ENCODE data around the gene MSRB1. TPM values are rescaled to one million over a fixed set of nuclear protein-coding genes. Genes with fewer than 3 reads are reported as not detected.

MSRB1 gene
- total and polyA plus RNA-seq, 2 of the 13 experiments (the other 11 are each of a cell fraction or from before 2014, with no cell fraction given) = 32.1 to 75.4 TPM

DNA sequence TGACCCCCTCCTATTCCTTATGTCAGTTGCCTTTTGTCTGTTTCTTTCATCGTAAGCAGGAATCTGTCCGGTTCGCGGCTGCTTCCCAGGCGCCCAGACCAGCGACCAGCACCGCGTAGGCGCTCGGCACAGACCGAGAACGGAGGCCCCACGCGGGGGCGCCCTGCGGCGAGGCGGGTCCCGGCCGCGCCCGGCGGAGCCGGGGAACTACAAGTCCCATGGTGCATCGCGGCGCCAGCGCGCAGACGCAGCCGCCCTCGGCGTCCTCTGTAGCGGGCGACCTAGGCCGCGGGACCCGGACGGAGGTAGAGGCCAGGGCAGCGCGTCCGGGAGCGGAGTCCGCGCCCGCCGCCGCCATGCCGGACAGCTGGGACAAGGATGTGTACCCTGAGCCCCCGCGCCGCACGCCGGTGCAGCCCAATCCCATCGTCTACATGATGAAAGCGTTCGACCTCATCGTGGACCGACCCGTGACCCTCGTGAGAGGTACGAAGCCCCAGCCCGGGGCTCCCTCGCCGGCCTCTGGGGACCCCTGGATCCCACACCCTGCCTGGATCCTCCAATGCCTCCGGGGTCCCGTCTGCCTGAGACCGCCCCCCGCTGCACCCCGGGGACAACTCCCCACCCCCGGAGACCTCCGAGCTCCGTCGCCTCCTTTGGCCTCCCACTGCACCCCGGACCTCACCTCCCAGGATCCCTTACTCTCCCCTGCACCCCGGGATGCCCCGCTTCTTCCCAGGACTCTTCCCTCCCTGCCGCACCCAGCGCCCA lies 16.5 kb upstream of the MSRB1 start, which contains the start of gene NDUFB10 (continued):
- 0 out of 2 replicates have a peak, but pooled peaks have one; percentile 61 for TF ChIP-seq ZNF766 (CRISPR knock-in tag; IDR thresholded peaks at IDR 0.05; ENCODE audit: borderline replicate concordance)
- peak; percentile 58; the same call in 1 of the 2 replicates for TF ChIP-seq DMAP1 (CRISPR knock-in tag; IDR thresholded peaks at IDR 0.05)
- peak; percentile 86 for TF ChIP-seq ZNF224 (CRISPR knock-in tag; IDR thresholded peaks at IDR 0.05)
- no peak for TF ChIP-seq MED13 (CRISPR knock-in tag; IDR thresholded peaks at IDR 0.05)
- peak; percentile 85; the same call in 1 of the 2 replicates for TF ChIP-seq ZNF747 (CRISPR knock-in tag; IDR thresholded peaks at IDR 0.05; ENCODE audit: borderline replicate concordance)
- TF ChIP-seq ZNF629 (CRISPR knock-in tag; conservative IDR thresholded peaks at IDR 0.05) = no peak
- TF ChIP-seq SRSF4 (IDR thresholded peaks at IDR 0.05; ENCODE audit: low read depth, low read length, poor library complexity, severe bottlenecking) = no peak
- TF ChIP-seq ZNF619 (CRISPR knock-in tag; IDR thresholded peaks at IDR 0.05) = peak; percentile 72
- no peak for TF ChIP-seq ZNF20 (CRISPR knock-in tag; IDR thresholded peaks at IDR 0.05)
- TF ChIP-seq, protein P1, sequence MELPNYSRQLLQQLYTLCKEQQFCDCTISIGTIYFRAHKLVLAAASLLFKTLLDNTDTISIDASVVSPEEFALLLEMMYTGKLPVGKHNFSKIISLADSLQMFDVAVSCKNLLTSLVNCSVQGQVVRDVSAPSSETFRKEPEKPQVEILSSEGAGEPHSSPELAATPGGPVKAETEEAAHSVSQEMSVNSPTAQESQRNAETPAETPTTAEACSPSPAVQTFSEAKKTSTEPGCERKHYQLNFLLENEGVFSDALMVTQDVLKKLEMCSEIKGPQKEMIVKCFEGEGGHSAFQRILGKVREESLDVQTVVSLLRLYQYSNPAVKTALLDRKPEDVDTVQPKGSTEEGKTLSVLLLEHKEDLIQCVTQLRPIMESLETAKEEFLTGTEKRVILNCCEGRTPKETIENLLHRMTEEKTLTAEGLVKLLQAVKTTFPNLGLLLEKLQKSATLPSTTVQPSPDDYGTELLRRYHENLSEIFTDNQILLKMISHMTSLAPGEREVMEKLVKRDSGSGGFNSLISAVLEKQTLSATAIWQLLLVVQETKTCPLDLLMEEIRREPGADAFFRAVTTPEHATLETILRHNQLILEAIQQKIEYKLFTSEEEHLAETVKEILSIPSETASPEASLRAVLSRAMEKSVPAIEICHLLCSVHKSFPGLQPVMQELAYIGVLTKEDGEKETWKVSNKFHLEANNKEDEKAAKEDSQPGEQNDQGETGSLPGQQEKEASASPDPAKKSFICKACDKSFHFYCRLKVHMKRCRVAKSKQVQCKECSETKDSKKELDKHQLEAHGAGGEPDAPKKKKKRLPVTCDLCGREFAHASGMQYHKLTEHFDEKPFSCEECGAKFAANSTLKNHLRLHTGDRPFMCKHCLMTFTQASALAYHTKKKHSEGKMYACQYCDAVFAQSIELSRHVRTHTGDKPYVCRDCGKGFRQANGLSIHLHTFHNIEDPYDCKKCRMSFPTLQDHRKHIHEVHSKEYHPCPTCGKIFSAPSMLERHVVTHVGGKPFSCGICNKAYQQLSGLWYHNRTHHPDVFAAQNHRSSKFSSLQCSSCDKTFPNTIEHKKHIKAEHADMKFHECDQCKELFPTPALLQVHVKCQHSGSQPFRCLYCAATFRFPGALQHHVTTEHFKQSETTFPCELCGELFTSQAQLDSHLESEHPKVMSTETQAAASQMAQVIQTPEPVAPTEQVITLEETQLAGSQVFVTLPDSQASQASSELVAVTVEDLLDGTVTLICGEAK (IDR thresholded peaks at IDR 0.05) = no peak
- TF ChIP-seq, protein P1 (CRISPR knock-in tag; IDR thresholded peaks at IDR 0.05) = peak; percentile 76
- TF ChIP-seq, protein P2, sequence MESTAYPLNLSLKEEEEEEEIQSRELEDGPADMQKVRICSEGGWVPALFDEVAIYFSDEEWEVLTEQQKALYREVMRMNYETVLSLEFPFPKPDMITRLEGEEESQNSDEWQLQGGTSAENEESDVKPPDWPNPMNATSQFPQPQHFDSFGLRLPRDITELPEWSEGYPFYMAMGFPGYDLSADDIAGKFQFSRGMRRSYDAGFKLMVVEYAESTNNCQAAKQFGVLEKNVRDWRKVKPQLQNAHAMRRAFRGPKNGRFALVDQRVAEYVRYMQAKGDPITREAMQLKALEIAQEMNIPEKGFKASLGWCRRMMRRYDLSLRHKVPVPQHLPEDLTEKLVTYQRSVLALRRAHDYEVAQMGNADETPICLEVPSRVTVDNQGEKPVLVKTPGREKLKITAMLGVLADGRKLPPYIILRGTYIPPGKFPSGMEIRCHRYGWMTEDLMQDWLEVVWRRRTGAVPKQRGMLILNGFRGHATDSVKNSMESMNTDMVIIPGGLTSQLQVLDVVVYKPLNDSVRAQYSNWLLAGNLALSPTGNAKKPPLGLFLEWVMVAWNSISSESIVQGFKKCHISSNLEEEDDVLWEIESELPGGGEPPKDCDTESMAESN (CRISPR knock-in tag; conservative IDR thresholded peaks at IDR 0.05) = peak; percentile 47; the same call in 1 of the 2 replicates
- TF ChIP-seq PHF8 (CRISPR knock-in tag; IDR thresholded peaks at IDR 0.05) = peak; percentile 92
- TF ChIP-seq, protein P3, sequence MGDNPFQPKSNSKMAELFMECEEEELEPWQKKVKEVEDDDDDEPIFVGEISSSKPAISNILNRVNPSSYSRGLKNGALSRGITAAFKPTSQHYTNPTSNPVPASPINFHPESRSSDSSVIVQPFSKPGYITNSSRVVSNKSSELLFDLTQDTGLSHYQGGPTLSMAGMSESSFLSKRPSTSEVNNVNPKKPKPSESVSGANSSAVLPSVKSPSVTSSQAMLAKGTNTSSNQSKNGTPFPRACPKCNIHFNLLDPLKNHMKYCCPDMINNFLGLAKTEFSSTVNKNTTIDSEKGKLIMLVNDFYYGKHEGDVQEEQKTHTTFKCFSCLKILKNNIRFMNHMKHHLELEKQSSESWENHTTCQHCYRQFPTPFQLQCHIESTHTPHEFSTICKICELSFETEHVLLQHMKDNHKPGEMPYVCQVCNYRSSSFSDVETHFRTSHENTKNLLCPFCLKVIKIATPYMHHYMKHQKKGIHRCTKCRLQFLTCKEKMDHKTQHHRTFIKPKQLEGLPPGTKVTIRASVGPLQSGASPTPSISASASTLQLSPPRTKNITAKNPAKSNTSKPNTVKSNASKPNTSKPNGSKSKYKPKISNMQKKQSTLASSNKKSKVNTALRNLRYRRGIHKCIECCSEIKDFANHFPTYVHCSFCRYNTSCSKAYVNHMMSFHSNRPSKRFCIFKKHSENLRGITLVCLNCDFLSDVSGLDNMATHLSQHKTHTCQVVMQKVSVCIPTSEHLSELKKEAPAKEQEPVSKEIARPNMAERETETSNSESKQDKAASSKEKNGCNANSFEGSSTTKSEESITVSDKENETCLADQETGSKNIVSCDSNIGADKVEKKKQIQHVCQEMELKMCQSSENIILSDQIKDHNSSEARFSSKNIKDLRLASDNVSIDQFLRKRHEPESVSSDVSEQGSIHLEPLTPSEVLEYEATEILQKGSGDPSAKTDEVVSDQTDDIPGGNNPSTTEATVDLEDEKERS (CRISPR knock-in tag; IDR thresholded peaks at IDR 0.05) = peak; percentile 17; the same call in 1 of the 2 replicates
- TF ChIP-seq NFE2 (CRISPR knock-in tag; IDR thresholded peaks at IDR 0.05) = no peak

Data from HepG2 (cell line).